H1 (cell line): ENCODE measurements around the gene LRRC27. TPM values are rescaled to one million over a fixed set of nuclear protein-coding genes. Genes with fewer than 3 reads are reported as not detected.

ENCODE experiments used
- CTCF ChIA-PET: fragments of 300-600 bp; sonication (Branson Sonifier 250); formaldehyde crosslinking; loops from one replicate; lab custom pipeline; 2021; ENCODE audit not compliant: partially characterized antibody; lab: Charles Lee
- POLR2A ChIA-PET: fragments of 300-600 bp; sonication (Branson Sonifier 250); formaldehyde crosslinking; loops from one replicate; lab custom pipeline; 2021; ENCODE audit warnings: inconsistent platforms; ENCODE audit not compliant: partially characterized antibody; lab: Charles Lee
- DNase-seq, 2 experiments: peaks; one replicate each; pipeline versions ENCODE4 v3.0.0 to v3.0.0-alpha.2; 2010 to 2022; ENCODE audit warnings: low spot score in 2 of 2, low read depth in 1 of 2, mixed read lengths in 1 of 2
- FAIRE-seq: peaks from 2 replicates; lab custom pipeline; 2011; peaks lifted over from hg19 to GRCh38; lab: Jason Lieb, UNC
- H2AFZ ChIP-seq: 2 replicates; pipeline ENCODE4 v1.8.1; 2012; ENCODE audit warnings: low read length, inconsistent platforms
- H2AK5ac ChIP-seq: 2 replicates; pipeline ENCODE4 v1.6.1; 2013; ENCODE audit warnings: low read depth, low read length
- H2BK120ac ChIP-seq: replicated peaks from 2 replicates; pipeline ENCODE3; 2013; ENCODE audit warnings: low read depth, low read length, inconsistent platforms
- H2BK12ac ChIP-seq: 2 replicates; pipeline ENCODE4 v1.6.1; 2013; ENCODE audit warnings: low read depth, low read length
- H2BK15ac ChIP-seq: 2 replicates; pipeline ENCODE4 v1.6.1; 2013; ENCODE audit warnings: low read length
- H2BK20ac ChIP-seq: 2 replicates; pipeline ENCODE4 v1.6.1; 2013; ENCODE audit warnings: low read length
- H2BK5ac ChIP-seq: 2 replicates; pipeline ENCODE4 v1.6.1; 2013; ENCODE audit warnings: low read depth, low read length
- H3K14ac ChIP-seq: 2 replicates; pipeline ENCODE4 v1.6.1; 2013; ENCODE audit warnings: inconsistent platforms; ENCODE audit not compliant: insufficient read length
- H3K18ac ChIP-seq: 2 replicates; pipeline ENCODE4 v1.6.1; 2013; ENCODE audit warnings: low read length; ENCODE audit errors: extremely low read depth
- H3K23ac ChIP-seq: 2 replicates; pipeline ENCODE4 v1.6.1; 2013; ENCODE audit warnings: inconsistent platforms; ENCODE audit not compliant: insufficient read length
- H3K23me2 ChIP-seq: 2 replicates; pipeline ENCODE4 v1.6.1; 2013; ENCODE audit warnings: low read depth, low read length
- H3K27ac ChIP-seq: 2 replicates; pipeline ENCODE4 v1.6.1; 2011; ENCODE audit warnings: low read depth, low read length, inconsistent platforms
- H3K27me3 ChIP-seq, 4 experiments: replicated peaks in 1 of 4; 1 replicate in 1 of 4; 2 replicates in 3 of 4; pipeline versions ENCODE4 v1.6.1 to v1.8.1; 2011 to 2013; ENCODE audit warnings: low read length in 3 of 4, mild to moderate bottlenecking in 3 of 4, inconsistent platforms in 2 of 4, mixed read lengths in 2 of 4, moderate library complexity in 1 of 4; ENCODE audit not compliant: control insufficient read depth in 3 of 4, insufficient read depth in 3 of 4; ENCODE audit errors: extremely low read depth in 1 of 4
- H3K36me3 ChIP-seq, 4 experiments: 2 replicates each; pipeline versions ENCODE4 v1.6.1 to v1.8.1; 2011 to 2013; ENCODE audit warnings: mild to moderate bottlenecking in 4 of 4, low read length in 3 of 4, moderate library complexity in 2 of 4, control low read depth in 1 of 4, inconsistent platforms in 1 of 4; ENCODE audit not compliant: insufficient read depth in 4 of 4, control insufficient read depth in 2 of 4
- H3K4ac ChIP-seq: replicated peaks from 2 replicates; pipeline ENCODE3; 2013; ENCODE audit warnings: low read length, low read depth, mixed read lengths, inconsistent platforms; ENCODE audit not compliant: insufficient read length
- H3K4me1 ChIP-seq, 4 experiments: replicated peaks in 1 of 4; 1 replicate in 1 of 4; 2 replicates in 3 of 4; pipeline versions ENCODE4 v1.6.1 to v1.8.1; 2011 to 2013; ENCODE audit warnings: low read length in 3 of 4, inconsistent platforms in 2 of 4, mixed read lengths in 1 of 4; ENCODE audit not compliant: insufficient read depth in 4 of 4, control insufficient read depth in 3 of 4
- H3K4me2 ChIP-seq, 2 experiments: 2 replicates each; pipeline versions ENCODE4 v1.6.1 to v1.8.1; 2011 to 2013; ENCODE audit warnings: low read depth in 2 of 2, low read length in 2 of 2, control low read depth in 1 of 2, inconsistent platforms in 1 of 2, mild to moderate bottlenecking in 1 of 2; ENCODE audit not compliant: insufficient read depth in 1 of 2
- H3K4me3 ChIP-seq, 4 experiments: fragments of 200-600, 300-600 bp in 1 of 4; sonication (generic), shearing (Covaris generic), sonication (Bioruptor Twin) in 1 of 4; 2 replicates each; pipeline versions ENCODE4 v1.5.1 to v1.8.1; 2011 to 2016; ENCODE audit warnings: low read length in 4 of 4, low read depth in 3 of 4, control low read depth in 2 of 4, inconsistent platforms in 2 of 4, mild to moderate bottlenecking in 2 of 4, mixed read lengths in 1 of 4, moderate library complexity in 1 of 4; ENCODE audit not compliant: insufficient read depth in 2 of 4; ENCODE audit errors: extremely low read depth in 1 of 4
- H3K56ac ChIP-seq: replicated peaks from 2 replicates; pipeline ENCODE3; 2013; ENCODE audit warnings: low read depth, mild to moderate bottlenecking, mixed read lengths, low read length, inconsistent platforms; ENCODE audit not compliant: insufficient read length
- H3K79me1 ChIP-seq: 2 replicates; pipeline ENCODE4 v1.6.1; 2013; ENCODE audit warnings: low read depth, low read length, control low read depth
- H3K79me2 ChIP-seq, 2 experiments: 2 replicates each; pipeline versions ENCODE4 v1.6.1 to v1.8.1; 2012 to 2013; ENCODE audit warnings: low read length in 2 of 2, mild to moderate bottlenecking in 2 of 2, inconsistent platforms in 1 of 2; ENCODE audit not compliant: insufficient read depth in 2 of 2, control insufficient read depth in 1 of 2
- H3K9ac ChIP-seq, 4 experiments: replicated peaks in 1 of 4; 1 replicate in 1 of 4; 2 replicates in 3 of 4; pipeline versions ENCODE4 v1.6.1 to v1.8.1; 2011 to 2013; ENCODE audit warnings: low read depth in 3 of 4, low read length in 3 of 4, control low read depth in 2 of 4, mild to moderate bottlenecking in 2 of 4, moderate library complexity in 2 of 4, inconsistent platforms in 1 of 4; ENCODE audit errors: extremely low read depth in 1 of 4
- H3K9me3 ChIP-seq, 2 experiments: 2 replicates each; pipeline versions ENCODE4 v1.6.1 to v1.8.1; 2012 to 2013; ENCODE audit warnings: mild to moderate bottlenecking in 2 of 2, moderate library complexity in 2 of 2, control low read depth in 1 of 2, inconsistent platforms in 1 of 2, low read depth in 1 of 2, low read length in 1 of 2, mixed read lengths in 1 of 2; ENCODE audit not compliant: insufficient read depth in 2 of 2
- H4K20me1 ChIP-seq, 2 experiments: replicated peaks in 1 of 2; 2 replicates each; pipeline versions ENCODE3 to v1.8.1; 2011 to 2013; ENCODE audit warnings: inconsistent platforms in 2 of 2, low read length in 2 of 2, mild to moderate bottlenecking in 1 of 2; ENCODE audit not compliant: insufficient read depth in 2 of 2, control insufficient read depth in 1 of 2
- H4K5ac ChIP-seq: 2 replicates; pipeline ENCODE4 v1.6.1; 2013; ENCODE audit warnings: low read length, low read depth, mixed read lengths, inconsistent platforms; ENCODE audit not compliant: insufficient read length
- H4K8ac ChIP-seq: 2 replicates; pipeline ENCODE4 v1.8.0; 2013; ENCODE audit warnings: mild to moderate bottlenecking, moderate library complexity, low read length, inconsistent platforms; ENCODE audit not compliant: insufficient read depth; ENCODE audit errors: extremely low read depth
- H4K91ac ChIP-seq: replicated peaks from 2 replicates; pipeline ENCODE3; 2013; ENCODE audit warnings: low read length, mixed read lengths, inconsistent platforms; ENCODE audit not compliant: insufficient read length
- EZH2 ChIP-seq: fragments of 200-600 bp; sonication (generic); IDR thresholded peaks from 2 replicates; pipeline ENCODE4 v1.7.1; 2012; ENCODE audit warnings: low read depth, mild to moderate bottlenecking, moderate library complexity, low read length, inconsistent platforms; ENCODE audit not compliant: severe bottlenecking
- FOSL1 ChIP-seq: IDR thresholded peaks from 2 replicates; pipeline ENCODE4 v1.6.1; 2011; ENCODE audit warnings: mild to moderate bottlenecking, low read depth, low read length, moderate library complexity; ENCODE audit not compliant: insufficient read depth
- HDAC2 ChIP-seq, 2 experiments: fragments of 300-600 bp in 1 of 2; sonication (generic) in 1 of 2; IDR thresholded peaks; 2 replicates each; pipeline ENCODE4 v1.6.1; 2011 to 2012; ENCODE audit warnings: low read depth in 2 of 2, low read length in 2 of 2, mild to moderate bottlenecking in 2 of 2, moderate library complexity in 2 of 2, borderline replicate concordance in 1 of 2, inconsistent platforms in 1 of 2
- KDM5A ChIP-seq: fragments of 200-600 bp; IDR thresholded peaks from 2 replicates; pipeline ENCODE4 v1.7.1; 2012; ENCODE audit warnings: mild to moderate bottlenecking, low read length, inconsistent platforms, mixed read lengths
- MAX ChIP-seq: IDR thresholded peaks from 2 replicates; pipeline ENCODE4 v1.6.1; 2012; ENCODE audit warnings: inconsistent platforms
- NANOG ChIP-seq: IDR thresholded peaks from 2 replicates; pipeline ENCODE4 v1.6.1; 2011; ENCODE audit warnings: low read length, low read depth, mild to moderate bottlenecking, inconsistent platforms; ENCODE audit not compliant: insufficient read depth, poor library complexity, severe bottlenecking
- SIRT6 ChIP-seq: IDR thresholded peaks from one replicate; pipeline ENCODE4 v1.7.1; 2012; ENCODE audit warnings: low read length, inconsistent platforms
- SP2 ChIP-seq: IDR thresholded peaks from 2 replicates; pipeline ENCODE4 v1.6.1; 2012; ENCODE audit warnings: mild to moderate bottlenecking, low read length, inconsistent platforms
- SRF ChIP-seq: IDR thresholded peaks from 2 replicates; pipeline ENCODE4 v1.6.1; 2011; ENCODE audit warnings: mild to moderate bottlenecking, low read depth, low read length, moderate library complexity
- TEAD4 ChIP-seq: IDR thresholded peaks from 2 replicates; pipeline ENCODE4 v1.6.1; 2012; ENCODE audit warnings: low read depth, low read length, inconsistent platforms, mixed read lengths
- WGBS, 2 experiments: shearing (Covaris generic) in 1 of 2; methylation state at CpG; one replicate each; pipeline versions ENCODE4 v1.1.6 to v1.1.7; 2013 to 2015; ENCODE audit warnings: low lambda C conversion rate in 2 of 2, mixed read lengths in 2 of 2, inconsistent platforms in 1 of 2, low coverage in 1 of 2, missing lambda C conversion rate in 1 of 2; ENCODE audit not compliant: insufficient replicate concordance in 2 of 2, insufficient coverage in 1 of 2, insufficient read length in 1 of 2; ENCODE audit errors: extremely low coverage in 1 of 2, missing lambda C conversion rate in 1 of 2; 5-methylcytosine and 5-hydroxymethylcytosine counted together
- polyA plus RNA-seq, 7 experiments: library from polyadenylated mRNA; depleted of rRNA in 3 of 7; stranded (reverse) in 5 of 7; unstranded in 2 of 7; fragments of >200 nt in 5 of 7; fragments of 200-250 nt in 2 of 7; gene quantifications; 1 replicate in 5 of 7; 2 replicates in 1 of 7; 4 replicates in 1 of 7; pipeline versions ENCODE4 v1.2.1 to v1.2.3, GENCODE V29; 2011 to 2013; ENCODE audit warnings: missing spikeins in 2 of 7, mixed read lengths in 2 of 7
- total RNA-seq: library from RNA; stranded (reverse); fragmentation: NEBNext Ultra II Directional; extraction: Animal tissue kit (Norgen Biotek cat#: 25700); gene quantifications from 2 replicates; pipeline ENCODE4 v1.2.1, GENCODE V29; 2021

The LRRC27 gene
- total and polyA plus RNA-seq, 2 of the 8 experiments (the other 6 are each of a cell fraction or from before 2014, with no cell fraction given): 1.2 to 3.8 TPM

- Histone ChIP-seq H4K91ac (no peak overlapping the region), H3K27me3 (no peaks in the 10 kb centered on the region), H3K36me3 (no peaks in the 10 kb centered on the region), H4K20me1 (no peaks in the 10 kb centered on the region), H3K4me2 (no peak overlapping the region), H3K14ac (no peak overlapping the region), H2BK12ac (no peak overlapping the region), H2AFZ (no peak overlapping the region), H4K5ac (no peak overlapping the region), H2BK5ac (no peak overlapping the region), H4K8ac (no peak overlapping the region), H2BK15ac (no peak overlapping the region), H3K9ac (no peak overlapping the region), H3K4me1 (peaks cover 0 to 3% (median 0%) of the 10 kb centered on the region in 4 experiments; a peak in 1 of 7 replicates), H3K79me1 (no peaks in the 10 kb centered on the region), H3K9me3 (no peaks in the 10 kb centered on the region), H3K18ac (no peak overlapping the region), H2AK5ac (no peak overlapping the region), H2BK20ac (no peak overlapping the region), H3K23me2 (no peaks in the 10 kb centered on the region), H2BK120ac (no peak overlapping the region), H3K56ac (no peak overlapping the region), H3K4ac (no peak overlapping the region), H3K23ac (no peak overlapping the region), H3K4me3 (no peak overlapping the region), H3K79me2 (no peaks in the 10 kb centered on the region), H3K27ac (no peak overlapping the region)
- 93% methylated on average over 11 of the region's 11 CpGs; no CpG with 5 or more reads in 1 of the 2 experiments for WGBS, 2 experiments
- ChIA-PET POLR2A (interaction anchor here (1.3 kb wide), 1 partner anchor 9 kb away, joined by 3 read pairs; no protein-coding TSS in a partner anchor), CTCF (interaction anchor here (3.2 kb wide), 1 partner anchor 13 kb away, joined by 17 read pairs; no protein-coding TSS in a partner anchor)
- DNase-seq (no peak), FAIRE-seq (no peak)
- TF ChIP-seq NANOG (no peak), KDM5A (no peak), SRF (no peak), SIRT6 (no peak), TEAD4 (no peak), EZH2 (no peak), FOSL1 (no peak), SP2 (no peak), HDAC2 (IDR thresholded peaks at IDR 0.05; ENCODE audit: borderline replicate concordance in 1 of 2, low read depth in 2 of 2, low read length in 2 of 2) (no peak), MAX (no peak)
Measured at GRCh38 chr10:132339276-132339675, 7.3 kb downstream of the LRRC27 start.
